NCI-H1417 treated with DMSO at 0.1 percent for 48 hours (cell line): Measurements from ENCODE around the gene NXPE2.

Experiments used
- DNase-seq: peaks from one replicate; lab custom pipeline; 2025; lab: John Stamatoyannopoulos, UW

The NXPE2 gene

DNA sequence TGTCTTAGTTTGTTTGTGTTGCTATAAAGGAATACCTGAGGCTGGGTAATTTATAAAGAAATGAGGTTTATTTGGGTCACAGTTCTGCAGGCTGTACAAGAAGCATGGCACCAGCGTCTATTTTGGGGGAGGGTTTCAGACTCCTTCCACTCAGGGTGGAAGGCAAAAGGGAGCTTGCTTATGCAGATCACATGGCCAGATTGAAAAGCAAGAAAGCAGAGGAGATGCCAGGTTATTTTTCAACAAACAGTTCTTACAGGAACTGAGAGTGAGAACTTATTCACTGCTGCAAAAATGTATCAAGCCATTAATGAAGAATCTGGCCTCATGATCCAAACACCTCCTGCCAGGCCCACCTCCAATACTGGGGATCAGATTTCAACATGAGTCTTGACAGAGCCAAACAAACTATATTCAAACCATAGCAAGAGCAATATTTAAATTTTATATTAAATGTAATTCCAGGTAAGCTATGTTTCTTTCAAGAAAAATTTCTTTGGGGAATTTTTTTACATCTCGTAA is 66.9 kb downstream of the NXPE2 start:
- no peak for DNase-seq

DNA sequence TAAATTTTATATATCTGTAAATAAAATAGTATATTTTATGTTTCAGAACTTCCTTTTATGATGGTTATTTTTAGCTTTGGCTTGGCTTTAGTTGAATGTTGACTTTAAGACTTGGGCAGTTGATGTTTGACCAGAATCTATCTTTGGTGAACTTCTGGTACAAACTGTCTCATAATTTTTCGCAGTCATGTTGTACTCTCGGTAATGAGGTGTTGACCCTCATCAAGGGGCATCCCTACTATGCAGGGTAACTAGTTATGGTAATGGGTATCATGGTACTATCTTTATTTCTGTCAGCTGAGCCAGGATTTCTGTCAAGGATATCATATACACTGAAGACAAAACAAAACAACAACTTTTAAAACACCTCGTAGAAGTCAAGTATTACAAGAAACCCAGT is 67.7 kb downstream of the NXPE2 start:
- DNase-seq: no peak
